Fibroblast of lung (primary cell): ENCODE data around the gene FOLR2. TPM values are rescaled to one million over a fixed set of nuclear protein-coding genes. Genes with fewer than 3 reads are reported as not detected.
A peak's percentile ranks its signal among the peaks of the same experiment; 100 is the strongest.

Experiments used
- DNase-seq, 2 donors: peaks; one replicate each; pipeline versions ENCODE4 v3.0.0 to v3.0.0-alpha.2; 2010; ENCODE audit warnings: low read depth in 2 of 2
- H2AFZ ChIP-seq: 2 replicates; pipeline ENCODE4 v1.5.1; 2012; ENCODE audit warnings: low read length, control low read depth, inconsistent platforms
- H3K27ac ChIP-seq: 2 replicates; pipeline ENCODE4 v1.5.1; 2011; ENCODE audit warnings: low read length, control low read depth; ENCODE audit not compliant: insufficient read depth
- H3K27me3 ChIP-seq: 2 replicates; pipeline ENCODE4 v1.5.1; 2011; ENCODE audit warnings: mild to moderate bottlenecking, low read length; ENCODE audit not compliant: control insufficient read depth, insufficient read depth
- H3K36me3 ChIP-seq: 2 replicates; pipeline ENCODE4 v1.5.1; 2011; ENCODE audit warnings: low read length; ENCODE audit not compliant: control insufficient read depth, insufficient read depth
- H3K4me1 ChIP-seq: 2 replicates; pipeline ENCODE4 v1.5.1; 2011; ENCODE audit warnings: low read length; ENCODE audit not compliant: control insufficient read depth, insufficient read depth; ENCODE audit errors: extremely low read depth
- H3K4me2 ChIP-seq: 2 replicates; pipeline ENCODE4 v1.5.1; 2011; ENCODE audit warnings: low read length, control low read depth; ENCODE audit not compliant: insufficient read depth; ENCODE audit errors: extremely low read depth
- H3K4me3 ChIP-seq, 4 experiments: fragments of 200-600 bp in 1 of 4; sonication (generic) in 1 of 4; replicated peaks in 1 of 4; 2 replicates each; pipeline ENCODE4 v1.5.1; 2011 to 2016; ENCODE audit warnings: low read length in 4 of 4, low read depth in 3 of 4, mild to moderate bottlenecking in 3 of 4, control low read depth in 2 of 4, inconsistent platforms in 1 of 4, mixed read lengths in 1 of 4; ENCODE audit not compliant: insufficient read depth in 1 of 4; ENCODE audit errors: control extremely low read depth in 1 of 4
- H3K79me2 ChIP-seq: 2 replicates; pipeline ENCODE4 v1.5.1; 2012; ENCODE audit warnings: mild to moderate bottlenecking, low read length, inconsistent platforms; ENCODE audit not compliant: control insufficient read depth, insufficient read depth
- H3K9ac ChIP-seq: 2 replicates; pipeline ENCODE4 v1.5.1; 2011; ENCODE audit warnings: mild to moderate bottlenecking, low read length, control low read depth; ENCODE audit not compliant: insufficient read depth
- H3K9me3 ChIP-seq: 2 replicates; pipeline ENCODE4 v1.5.1; 2012; ENCODE audit warnings: low read depth, low read length; ENCODE audit not compliant: control insufficient read depth, insufficient read depth
- H4K20me1 ChIP-seq: 2 replicates; pipeline ENCODE4 v1.5.1; 2011; ENCODE audit warnings: low read length; ENCODE audit not compliant: control insufficient read depth, insufficient read depth; ENCODE audit errors: extremely low read depth
- CTCF ChIP-seq, 2 donors: IDR thresholded peaks in 1 of 2; conservative IDR thresholded peaks in 1 of 2; 1 replicate in 1 of 2; 2 replicates in 1 of 2; pipeline ENCODE4 v1.5.1; 2011 to 2012; ENCODE audit warnings: low read length in 2 of 2, control low read depth in 1 of 2, inconsistent platforms in 1 of 2, low read depth in 1 of 2, mild to moderate bottlenecking in 1 of 2
- EZH2 ChIP-seq: IDR thresholded peaks from 2 replicates; pipeline ENCODE4 v1.5.1; 2012; ENCODE audit warnings: low read length, control low read depth, mild to moderate bottlenecking; ENCODE audit errors: missing control alignments
- polyA plus RNA-seq, 2 donors: library from polyadenylated mRNA; depleted of rRNA in 1 of 2; stranded (reverse) in 1 of 2; unstranded in 1 of 2; fragments of >200 nt; gene quantifications; 2 replicates each; pipeline ENCODE4 v1.2.1, GENCODE V29; 2011 to 2012; ENCODE audit warnings: missing spikeins in 1 of 2
- total RNA-seq: library from RNA; depleted of rRNA; stranded (reverse); fragments of >200 nt; gene quantifications from 2 replicates; pipeline ENCODE4 v1.2.1, GENCODE V29; 2014

Gene FOLR2
- total and polyA plus RNA-seq, 2 donors (not counting 1 experiment from before 2014, with no cell fraction given) = not detected

DNA sequence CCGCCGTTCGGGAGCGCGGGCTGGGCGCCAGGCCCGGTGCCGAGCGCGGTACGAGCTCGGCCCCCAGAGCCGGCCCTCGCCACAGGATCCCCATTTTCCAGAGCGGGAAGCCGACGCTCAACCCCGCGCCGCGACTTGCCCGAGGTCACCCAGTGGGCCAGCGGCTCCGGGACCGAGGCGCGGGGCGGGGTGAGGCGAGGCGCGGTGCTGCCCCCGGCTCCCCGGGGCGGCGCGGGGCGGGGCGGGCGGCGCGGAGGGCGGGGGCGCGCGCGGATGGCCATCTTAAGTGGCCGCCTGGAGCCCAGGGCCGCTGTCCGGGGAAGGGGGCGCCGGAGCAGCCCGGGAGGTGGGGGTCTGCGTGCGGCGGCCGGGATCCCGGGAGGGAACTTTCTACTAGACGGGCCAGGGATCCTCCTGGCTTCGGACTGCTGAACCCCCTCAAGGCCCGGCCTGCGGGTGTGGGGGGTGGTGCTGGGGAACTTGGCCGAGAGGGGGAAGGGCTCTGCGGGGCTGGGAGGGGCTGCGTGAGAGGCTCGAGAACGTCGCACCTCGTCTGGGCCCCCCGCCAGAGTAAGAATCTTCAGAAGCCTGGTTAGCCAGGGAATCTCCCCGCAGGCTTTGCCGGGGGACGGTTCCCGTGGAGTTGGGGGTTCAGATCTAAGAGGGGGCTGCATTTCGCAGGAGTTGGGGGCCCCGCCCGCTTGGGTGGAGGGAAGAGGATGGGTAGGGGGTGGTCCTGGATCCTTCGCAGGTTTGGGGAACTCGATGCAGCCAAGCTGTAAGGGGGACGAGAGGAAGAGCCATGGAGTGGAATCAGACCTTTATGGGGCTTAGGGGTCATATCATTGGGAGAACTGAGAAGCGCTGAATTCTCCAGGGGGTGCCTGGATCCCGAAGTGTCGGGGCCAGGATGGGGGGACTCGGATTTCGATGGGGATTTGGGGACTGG lies 7.3 kb downstream of the FOLR2 start:
- TF ChIP-seq CTCF (conservative IDR thresholded peaks at IDR 0.05 in 1 of 2, IDR thresholded peaks at IDR 0.05 in 1 of 2; ENCODE audit: low read depth in 1 of 2, low read length in 2 of 2) (peak in 1 of 2 donors; percentile 3), EZH2 (no peak)
- Histone ChIP-seq H3K9me3 (no peaks in the 10 kb centered on the region), H3K4me2 (peak overlapping the region; percentile 89), H3K9ac (peak overlapping the region; percentile 67), H3K27ac (peak overlapping the region; percentile 72), H3K4me1 (peaks cover 10% of the 10 kb centered on the region), H4K20me1 (peaks cover 2% of the 10 kb centered on the region), H3K79me2 (peaks cover 31% of the 10 kb centered on the region), H3K4me3 (peak overlapping the region; percentile 86 to 97 (median 94)), H3K27me3 (no peaks in the 10 kb centered on the region), H2AFZ (peak overlapping the region; percentile 39), H3K36me3 (peaks cover 13% of the 10 kb centered on the region)
- DNase-seq = peak; percentile 67 to 72

DNA sequence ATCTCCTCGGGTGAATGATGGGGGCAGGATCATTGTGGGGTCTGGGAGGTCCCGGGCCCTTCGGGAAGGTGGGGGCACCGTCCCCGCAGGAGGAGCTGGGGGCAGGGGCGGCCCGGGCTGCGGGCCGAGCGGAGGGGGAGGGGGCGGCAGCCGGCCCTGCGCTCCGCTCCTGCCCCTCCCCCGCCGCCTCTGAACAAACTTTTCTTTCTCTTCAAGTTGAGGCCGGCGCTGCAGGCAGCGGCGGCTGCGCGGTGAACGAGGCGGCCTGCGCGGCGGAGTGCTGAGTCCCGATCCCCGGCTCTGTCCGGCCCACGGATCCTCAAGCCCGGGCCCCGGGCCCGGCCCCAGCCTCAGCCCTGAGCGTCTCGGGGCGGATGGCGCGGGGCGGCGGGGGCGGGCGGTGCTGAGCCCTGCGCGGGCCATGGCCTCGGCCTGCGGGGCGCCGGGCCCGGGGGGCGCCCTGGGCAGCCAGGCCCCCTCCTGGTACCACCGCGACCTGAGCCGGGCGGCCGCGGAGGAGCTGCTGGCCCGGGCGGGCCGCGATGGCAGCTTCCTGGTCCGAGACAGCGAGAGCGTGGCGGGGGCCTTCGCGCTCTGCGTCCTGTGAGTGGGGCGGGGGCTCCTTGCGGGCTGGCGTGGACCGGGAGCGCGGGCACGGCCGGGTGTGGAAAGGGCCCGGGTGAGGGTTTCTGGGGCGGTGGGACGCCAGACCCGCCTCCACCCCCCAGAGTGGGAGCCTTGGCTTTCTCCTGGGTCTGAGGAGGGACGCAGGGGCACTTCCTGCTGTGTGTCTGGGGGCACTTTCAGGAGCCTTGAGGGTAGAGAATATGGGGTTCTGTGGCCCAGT lies 8.2 kb downstream of the FOLR2 start, which contains the start of gene INPPL1:
Gene INPPL1, plus strand, starts transcription at position 204 of the 847 bp plus-strand sequence. Its CDS starts 218 bp downstream, at position 422.
- peaks cover 10% of the 10 kb centered on the region for H3K4me1 ChIP-seq
- peak within 1 kb of the TSS; percentile 39 for H2AFZ ChIP-seq
- H4K20me1 ChIP-seq = peaks cover 2% of the 10 kb centered on the region
- H3K4me2 ChIP-seq = peak within 1 kb of the TSS; percentile 100
- H3K4me3 ChIP-seq = peak within 1 kb of the TSS; percentile 86 to 97 (median 94)
- H3K79me2 ChIP-seq = peaks cover 31% of the 10 kb centered on the region
- peak within 1 kb of the TSS; percentile 72 for H3K27ac ChIP-seq
- TF ChIP-seq EZH2 (no peak), CTCF (conservative IDR thresholded peaks at IDR 0.05 in 1 of 2, IDR thresholded peaks at IDR 0.05 in 1 of 2; ENCODE audit: low read depth in 1 of 2, low read length in 2 of 2) (no peak)
- H3K9ac ChIP-seq = peak within 1 kb of the TSS; percentile 67
- no peaks in the 10 kb centered on the region for H3K27me3 ChIP-seq
- DNase-seq = peak; percentile 25 to 28
- no peaks in the 10 kb centered on the region for H3K9me3 ChIP-seq
- H3K36me3 ChIP-seq = peaks cover 20% of the 10 kb centered on the region
